Osteoblast (primary cell): ENCODE results near the gene ORM2. TPM values are rescaled to one million over a fixed set of nuclear protein-coding genes. Genes with fewer than 3 reads are reported as not detected.

Source experiments
- DNase-seq: peaks from one replicate; pipeline ENCODE4 v3.0.0; 2011; ENCODE audit warnings: low spot score, mixed read lengths; ENCODE audit not compliant: insufficient read length; ENCODE audit errors: missing footprints
- H2AFZ ChIP-seq: 2 replicates; pipeline ENCODE4 v1.6.0; 2011; ENCODE audit warnings: mild to moderate bottlenecking, low read length
- H3K27ac ChIP-seq: 2 replicates; pipeline ENCODE4 v1.5.1; 2011; ENCODE audit warnings: mild to moderate bottlenecking, low read depth, low read length, moderate library complexity
- H3K27me3 ChIP-seq: 2 replicates; pipeline ENCODE4 v1.6.0; 2012; ENCODE audit warnings: mild to moderate bottlenecking, control low read depth, inconsistent platforms, low read length, moderate library complexity; ENCODE audit not compliant: insufficient read depth
- H3K36me3 ChIP-seq: 2 replicates; pipeline ENCODE4 v1.5.1; 2011; ENCODE audit warnings: mild to moderate bottlenecking, low read length, control low read depth, moderate library complexity; ENCODE audit not compliant: insufficient read depth
- H3K4me1 ChIP-seq: 2 replicates; pipeline ENCODE4 v1.5.1; 2011; ENCODE audit warnings: mild to moderate bottlenecking, low read length, control low read depth, moderate library complexity; ENCODE audit not compliant: insufficient read depth
- H3K4me2 ChIP-seq: 2 replicates; pipeline ENCODE4 v1.6.0; 2011; ENCODE audit warnings: mild to moderate bottlenecking, low read length; ENCODE audit not compliant: insufficient read depth
- H3K4me3 ChIP-seq: fragments of 200-600 bp; sonication (generic); 3 replicates; pipeline ENCODE4 v1.5.1; 2012; ENCODE audit warnings: mild to moderate bottlenecking, low read length, inconsistent platforms; ENCODE audit not compliant: insufficient read depth
- H3K79me2 ChIP-seq: 2 replicates; pipeline ENCODE4 v1.6.0; 2012; ENCODE audit warnings: mild to moderate bottlenecking, low read length, control low read depth, inconsistent platforms; ENCODE audit not compliant: insufficient read depth
- H3K9me3 ChIP-seq: 2 replicates; pipeline ENCODE4 v1.5.1; 2011; ENCODE audit warnings: low read depth, low read length, control low read depth
- H4K20me1 ChIP-seq: 2 replicates; pipeline ENCODE4 v1.6.0; 2012; ENCODE audit warnings: mild to moderate bottlenecking, low read length, control low read depth; ENCODE audit not compliant: insufficient read depth
- total RNA-seq: library from RNA; depleted of rRNA; stranded (reverse); fragments of >200 nt; gene quantifications from 2 replicates; pipeline ENCODE4 v1.2.3, GENCODE V29; 2012
- TF ChIP-seq, protein P1 (sequence below): IDR thresholded peaks from 2 replicates; pipeline ENCODE4 v1.5.1; 2011; ENCODE audit warnings: mild to moderate bottlenecking, low read depth, low read length, moderate library complexity; ENCODE audit errors: extremely low read depth

ORM2 gene
- total RNA-seq, 1 donor: not detected

- Histone ChIP-seq H4K20me1 (no peaks in the 10 kb centered on the region), H3K4me1 (peaks cover 27% of the 10 kb centered on the region), H3K4me2 (peak overlapping the region; percentile 38), H3K79me2 (no peaks in the 10 kb centered on the region), H3K27me3 (no peaks in the 10 kb centered on the region), H3K9me3 (no peaks in the 10 kb centered on the region), H2AFZ (no peak overlapping the region), H3K4me3 (no peak overlapping the region), H3K27ac (peak overlapping the region; percentile 54), H3K36me3 (no peaks in the 10 kb centered on the region)
- TF ChIP-seq, protein P1, sequence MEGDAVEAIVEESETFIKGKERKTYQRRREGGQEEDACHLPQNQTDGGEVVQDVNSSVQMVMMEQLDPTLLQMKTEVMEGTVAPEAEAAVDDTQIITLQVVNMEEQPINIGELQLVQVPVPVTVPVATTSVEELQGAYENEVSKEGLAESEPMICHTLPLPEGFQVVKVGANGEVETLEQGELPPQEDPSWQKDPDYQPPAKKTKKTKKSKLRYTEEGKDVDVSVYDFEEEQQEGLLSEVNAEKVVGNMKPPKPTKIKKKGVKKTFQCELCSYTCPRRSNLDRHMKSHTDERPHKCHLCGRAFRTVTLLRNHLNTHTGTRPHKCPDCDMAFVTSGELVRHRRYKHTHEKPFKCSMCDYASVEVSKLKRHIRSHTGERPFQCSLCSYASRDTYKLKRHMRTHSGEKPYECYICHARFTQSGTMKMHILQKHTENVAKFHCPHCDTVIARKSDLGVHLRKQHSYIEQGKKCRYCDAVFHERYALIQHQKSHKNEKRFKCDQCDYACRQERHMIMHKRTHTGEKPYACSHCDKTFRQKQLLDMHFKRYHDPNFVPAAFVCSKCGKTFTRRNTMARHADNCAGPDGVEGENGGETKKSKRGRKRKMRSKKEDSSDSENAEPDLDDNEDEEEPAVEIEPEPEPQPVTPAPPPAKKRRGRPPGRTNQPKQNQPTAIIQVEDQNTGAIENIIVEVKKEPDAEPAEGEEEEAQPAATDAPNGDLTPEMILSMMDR: no peak
- peak; percentile 97 for DNase-seq
These were observed 44.4 kb upstream of the ORM2 start for GRCh38 chr9:114285166-114285867.

GRCh38 chr9:114286146-114286679 lies 43.5 kb upstream of the ORM2 start:
- TF ChIP-seq, protein P1: no peak
- no peak overlapping the region for H3K4me2 ChIP-seq

GRCh38 chr9:114287001-114287762 lies 42.5 kb upstream of the ORM2 start:
- Histone ChIP-seq H3K36me3 (peaks cover under 1% of the 10 kb centered on the region), H2AFZ (no peak overlapping the region), H4K20me1 (no peaks in the 10 kb centered on the region), H3K27me3 (no peaks in the 10 kb centered on the region), H3K4me1 (peaks cover 27% of the 10 kb centered on the region), H3K4me3 (no peak overlapping the region), H3K4me2 (no peak overlapping the region), H3K9me3 (no peaks in the 10 kb centered on the region), H3K27ac (no peak overlapping the region), H3K79me2 (no peaks in the 10 kb centered on the region)
- TF ChIP-seq, protein P1: no peak
- peak; percentile 13 for DNase-seq

More at GRCh38 chr9:114286146-114286679, 43.5 kb upstream of the ORM2 start:
- Histone ChIP-seq H4K20me1 (no peaks in the 10 kb centered on the region), H3K27ac (no peak overlapping the region), H3K4me3 (no peak overlapping the region), H3K27me3 (no peaks in the 10 kb centered on the region), H3K79me2 (no peaks in the 10 kb centered on the region), H3K4me1 (peaks cover 27% of the 10 kb centered on the region), H2AFZ (no peak overlapping the region), H3K9me3 (no peaks in the 10 kb centered on the region), H3K36me3 (no peaks in the 10 kb centered on the region)
- peak; percentile 32 for DNase-seq

DNA sequence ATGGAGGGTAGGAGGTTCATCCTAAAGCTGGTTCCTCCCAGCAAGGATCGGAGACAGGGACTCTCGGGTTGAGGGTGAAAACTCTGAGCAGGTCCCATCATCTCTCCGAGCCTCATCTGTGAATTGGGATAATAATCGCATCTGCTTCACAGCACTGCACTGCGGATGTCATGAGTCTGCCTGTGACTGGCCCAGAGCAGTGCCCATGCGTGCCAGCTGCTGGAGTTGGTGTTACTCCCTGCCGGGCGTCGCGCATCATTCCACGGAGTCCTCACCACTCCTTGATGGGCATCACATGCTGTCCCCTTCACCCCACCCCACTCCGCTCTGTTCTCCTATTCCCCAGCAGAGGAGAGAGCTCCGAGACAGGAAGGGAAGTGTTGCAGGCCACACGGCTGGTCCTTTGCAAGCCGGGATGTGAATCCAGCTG lies 41.9 kb upstream of the ORM2 start:
- Histone ChIP-seq H3K9me3 (no peaks in the 10 kb centered on the region), H3K4me2 (no peak overlapping the region), H3K4me1 (peaks cover 23% of the 10 kb centered on the region), H4K20me1 (no peaks in the 10 kb centered on the region), H3K27me3 (no peaks in the 10 kb centered on the region), H3K27ac (peak overlapping the region; percentile 19), H3K4me3 (no peak overlapping the region), H2AFZ (no peak overlapping the region), H3K36me3 (peaks cover 7% of the 10 kb centered on the region), H3K79me2 (no peaks in the 10 kb centered on the region)
- TF ChIP-seq, protein P1: no peak
- DNase-seq: peak; percentile 79
